Measurements from ENCODE around the gene KDM6B.

DNA sequence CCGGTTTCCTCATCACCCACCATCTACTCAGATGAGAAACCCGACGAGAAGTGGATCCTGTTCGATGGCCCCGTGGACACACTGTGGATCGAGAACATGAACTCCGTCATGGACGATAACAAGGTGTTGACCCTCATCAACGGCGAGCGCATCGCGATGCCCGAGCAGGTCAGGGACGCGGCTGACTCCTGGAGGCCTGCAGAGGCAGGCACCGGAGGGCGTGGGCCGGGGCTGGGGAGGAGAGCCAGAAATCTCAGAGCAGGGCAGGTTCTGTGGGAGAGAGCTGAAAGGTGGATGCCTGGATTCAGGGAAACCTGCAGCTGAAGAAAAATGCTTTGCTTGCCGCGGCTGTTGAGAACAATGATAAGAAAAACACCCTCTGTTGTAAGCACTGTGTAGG lies 47.2 kb upstream of the KDM6B start:
- no peak for TF ChIP-seq CTCF (IDR thresholded peaks at IDR 0.05)
- TF ChIP-seq POLR2AphosphoS5 (IDR thresholded peaks at IDR 0.05; ENCODE audit: low read depth, low read length): no peak
- TF ChIP-seq, protein P1, sequence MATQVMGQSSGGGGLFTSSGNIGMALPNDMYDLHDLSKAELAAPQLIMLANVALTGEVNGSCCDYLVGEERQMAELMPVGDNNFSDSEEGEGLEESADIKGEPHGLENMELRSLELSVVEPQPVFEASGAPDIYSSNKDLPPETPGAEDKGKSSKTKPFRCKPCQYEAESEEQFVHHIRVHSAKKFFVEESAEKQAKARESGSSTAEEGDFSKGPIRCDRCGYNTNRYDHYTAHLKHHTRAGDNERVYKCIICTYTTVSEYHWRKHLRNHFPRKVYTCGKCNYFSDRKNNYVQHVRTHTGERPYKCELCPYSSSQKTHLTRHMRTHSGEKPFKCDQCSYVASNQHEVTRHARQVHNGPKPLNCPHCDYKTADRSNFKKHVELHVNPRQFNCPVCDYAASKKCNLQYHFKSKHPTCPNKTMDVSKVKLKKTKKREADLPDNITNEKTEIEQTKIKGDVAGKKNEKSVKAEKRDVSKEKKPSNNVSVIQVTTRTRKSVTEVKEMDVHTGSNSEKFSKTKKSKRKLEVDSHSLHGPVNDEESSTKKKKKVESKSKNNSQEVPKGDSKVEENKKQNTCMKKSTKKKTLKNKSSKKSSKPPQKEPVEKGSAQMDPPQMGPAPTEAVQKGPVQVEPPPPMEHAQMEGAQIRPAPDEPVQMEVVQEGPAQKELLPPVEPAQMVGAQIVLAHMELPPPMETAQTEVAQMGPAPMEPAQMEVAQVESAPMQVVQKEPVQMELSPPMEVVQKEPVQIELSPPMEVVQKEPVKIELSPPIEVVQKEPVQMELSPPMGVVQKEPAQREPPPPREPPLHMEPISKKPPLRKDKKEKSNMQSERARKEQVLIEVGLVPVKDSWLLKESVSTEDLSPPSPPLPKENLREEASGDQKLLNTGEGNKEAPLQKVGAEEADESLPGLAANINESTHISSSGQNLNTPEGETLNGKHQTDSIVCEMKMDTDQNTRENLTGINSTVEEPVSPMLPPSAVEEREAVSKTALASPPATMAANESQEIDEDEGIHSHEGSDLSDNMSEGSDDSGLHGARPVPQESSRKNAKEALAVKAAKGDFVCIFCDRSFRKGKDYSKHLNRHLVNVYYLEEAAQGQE (IDR thresholded peaks at IDR 0.05; ENCODE audit: insufficient read depth in 1 of 2, low read depth in 2 of 2, low read length in 1 of 2): no peak
- no peak for TF ChIP-seq SIN3A (IDR thresholded peaks at IDR 0.05; ENCODE audit: borderline replicate concordance, insufficient read depth, low read depth, low read length)
- TF ChIP-seq TCF7L2 (IDR thresholded peaks at IDR 0.05; ENCODE audit: low read depth, low read length): no peak

All from Panc1 (cell line).